ENCODE data around the gene LPGAT1.
A peak's percentile ranks its signal among the peaks of the same experiment; 100 is the strongest.
"Not testable (repeated sequence)": the region's sequence is repeated elsewhere in the genome, so short reads cannot be mapped to it uniquely, and the experiment has no call there.

LPGAT1 gene, protein sequence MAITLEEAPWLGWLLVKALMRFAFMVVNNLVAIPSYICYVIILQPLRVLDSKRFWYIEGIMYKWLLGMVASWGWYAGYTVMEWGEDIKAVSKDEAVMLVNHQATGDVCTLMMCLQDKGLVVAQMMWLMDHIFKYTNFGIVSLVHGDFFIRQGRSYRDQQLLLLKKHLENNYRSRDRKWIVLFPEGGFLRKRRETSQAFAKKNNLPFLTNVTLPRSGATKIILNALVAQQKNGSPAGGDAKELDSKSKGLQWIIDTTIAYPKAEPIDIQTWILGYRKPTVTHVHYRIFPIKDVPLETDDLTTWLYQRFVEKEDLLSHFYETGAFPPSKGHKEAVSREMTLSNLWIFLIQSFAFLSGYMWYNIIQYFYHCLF

DNA sequence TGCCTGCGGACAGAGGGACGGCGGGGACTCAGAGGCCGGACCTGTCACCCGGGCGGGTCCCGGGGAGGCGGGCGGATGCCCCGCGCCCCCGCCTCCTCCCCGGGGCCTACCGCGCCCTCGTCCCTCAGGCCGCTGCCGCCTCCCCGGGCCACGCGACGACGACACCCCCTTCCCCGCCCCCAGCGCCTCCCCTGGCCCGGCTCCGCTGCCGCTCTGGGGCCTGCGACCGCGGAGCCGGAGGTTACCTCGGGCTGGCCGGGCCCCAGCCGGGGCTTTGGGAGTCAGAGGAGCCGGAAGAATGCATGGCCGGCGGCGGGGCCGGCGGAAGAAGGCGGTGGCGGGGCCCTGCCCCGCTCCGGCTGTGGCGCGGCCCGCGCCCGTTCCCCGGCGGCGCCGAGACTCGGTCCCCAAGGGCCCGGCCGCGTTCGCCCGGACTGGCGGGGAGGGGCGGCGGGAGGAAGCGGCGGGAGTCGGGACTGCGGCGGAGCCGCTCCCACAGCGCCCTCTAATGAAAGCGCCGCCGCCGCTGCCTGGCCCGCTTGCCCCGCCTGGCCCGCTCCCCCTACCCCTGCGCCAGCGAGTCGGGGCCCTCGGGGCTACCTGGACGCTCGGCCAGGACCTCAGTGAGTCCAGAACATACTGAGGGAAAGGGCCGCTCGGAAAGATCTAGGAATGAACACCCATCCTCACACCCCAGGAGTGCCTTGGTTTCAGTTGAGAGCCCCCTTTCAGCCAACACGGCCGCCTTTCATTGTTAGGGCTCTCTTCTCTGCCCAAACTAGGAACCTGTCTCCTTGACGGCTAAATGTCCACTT, at the start of gene LPGAT1:
Gene LPGAT1 (minus strand): TSS at position 436 of the 815 bp plus-strand sequence. CDS start 1,467 bp downstream, outside the sequence.
- H3K27ac ChIP-seq = peak within 1 kb of the TSS; percentile 66
- peak; percentile 96 for TF ChIP-seq ZFX (IDR thresholded peaks at IDR 0.05)
- TF ChIP-seq, protein P1, sequence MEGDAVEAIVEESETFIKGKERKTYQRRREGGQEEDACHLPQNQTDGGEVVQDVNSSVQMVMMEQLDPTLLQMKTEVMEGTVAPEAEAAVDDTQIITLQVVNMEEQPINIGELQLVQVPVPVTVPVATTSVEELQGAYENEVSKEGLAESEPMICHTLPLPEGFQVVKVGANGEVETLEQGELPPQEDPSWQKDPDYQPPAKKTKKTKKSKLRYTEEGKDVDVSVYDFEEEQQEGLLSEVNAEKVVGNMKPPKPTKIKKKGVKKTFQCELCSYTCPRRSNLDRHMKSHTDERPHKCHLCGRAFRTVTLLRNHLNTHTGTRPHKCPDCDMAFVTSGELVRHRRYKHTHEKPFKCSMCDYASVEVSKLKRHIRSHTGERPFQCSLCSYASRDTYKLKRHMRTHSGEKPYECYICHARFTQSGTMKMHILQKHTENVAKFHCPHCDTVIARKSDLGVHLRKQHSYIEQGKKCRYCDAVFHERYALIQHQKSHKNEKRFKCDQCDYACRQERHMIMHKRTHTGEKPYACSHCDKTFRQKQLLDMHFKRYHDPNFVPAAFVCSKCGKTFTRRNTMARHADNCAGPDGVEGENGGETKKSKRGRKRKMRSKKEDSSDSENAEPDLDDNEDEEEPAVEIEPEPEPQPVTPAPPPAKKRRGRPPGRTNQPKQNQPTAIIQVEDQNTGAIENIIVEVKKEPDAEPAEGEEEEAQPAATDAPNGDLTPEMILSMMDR (conservative IDR thresholded peaks at IDR 0.05) = peak; percentile 90

DNA sequence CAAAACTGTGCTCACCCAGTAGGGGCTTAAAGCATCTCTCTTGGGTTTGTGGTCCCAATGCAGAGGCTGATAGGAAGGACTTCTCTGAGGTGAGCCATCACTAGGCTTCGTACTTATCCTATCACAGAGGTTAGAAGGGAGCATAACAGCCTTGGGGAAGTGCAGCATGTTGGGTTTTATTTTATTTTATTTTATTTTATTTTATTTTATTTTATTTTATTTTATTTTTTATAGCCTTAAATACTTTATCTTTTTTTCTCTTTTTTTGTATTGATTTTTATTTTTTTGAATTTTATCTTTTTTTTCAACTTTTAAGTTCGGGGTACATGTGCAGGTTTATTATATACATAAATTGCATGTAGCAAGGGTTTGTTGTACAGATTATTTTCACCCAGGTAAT, 48.9 kb upstream of the LPGAT1 start:
- no peak overlapping the region for H3K27ac ChIP-seq
- TF ChIP-seq ZFX (IDR thresholded peaks at IDR 0.05) = no peak
- TF ChIP-seq, protein P1 (conservative IDR thresholded peaks at IDR 0.05) = no peak

DNA sequence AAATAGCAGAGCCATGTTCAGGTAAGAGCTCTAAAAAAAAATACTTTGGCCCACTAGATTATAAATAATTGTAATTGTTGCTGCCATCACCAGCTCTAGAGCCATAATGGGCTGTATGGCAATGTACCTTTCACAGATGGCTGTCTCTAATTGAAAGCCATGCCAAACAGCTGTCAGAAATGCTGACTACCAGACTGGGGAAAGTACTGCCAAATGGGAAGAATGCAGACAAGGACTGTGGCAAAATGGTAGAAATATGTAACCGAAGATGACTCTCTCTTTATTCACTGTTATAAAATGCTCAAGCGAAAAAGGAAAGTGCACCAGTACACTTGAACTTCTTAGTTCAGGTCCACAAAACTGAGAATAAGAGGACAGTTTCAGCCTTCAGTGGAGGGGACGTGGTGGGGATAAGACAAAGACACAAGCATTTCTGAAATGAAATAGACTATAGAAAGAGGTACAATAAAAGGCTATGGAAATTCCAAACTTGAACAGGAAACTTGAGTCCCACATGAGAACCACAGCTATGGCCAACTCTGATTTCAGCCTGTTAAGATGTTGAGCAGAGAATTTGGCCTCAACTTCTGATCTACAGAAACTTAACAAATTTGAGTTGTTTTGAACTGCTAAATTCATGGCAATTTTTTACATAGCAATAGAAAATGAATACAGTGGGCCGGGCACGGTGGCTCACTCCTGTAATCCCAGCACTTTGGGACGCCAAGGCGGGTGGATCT, 46.5 kb upstream of the LPGAT1 start:
- no peak overlapping the region for H3K27ac ChIP-seq
- no peak for TF ChIP-seq ZFX (IDR thresholded peaks at IDR 0.05)
- TF ChIP-seq, protein P1 (conservative IDR thresholded peaks at IDR 0.05) = no peak

DNA sequence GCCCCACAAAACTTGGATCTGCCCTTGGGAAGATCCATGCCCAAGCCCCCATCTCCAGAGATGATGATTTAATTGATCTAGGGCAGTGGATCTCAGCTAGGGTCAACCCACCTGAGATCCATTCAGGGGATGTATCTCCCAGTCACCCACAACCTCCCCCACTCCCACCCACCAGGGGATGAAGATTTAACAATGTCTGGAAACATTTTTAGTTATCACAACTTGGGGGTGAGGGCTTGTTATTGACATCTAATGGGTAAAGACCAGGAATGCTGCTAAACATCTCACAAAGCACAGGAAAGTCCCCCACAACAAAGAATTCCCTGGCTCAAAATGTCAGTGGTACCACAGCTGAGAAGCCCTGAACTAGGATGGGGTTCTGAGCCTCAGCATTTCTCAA, 45.0 kb upstream of the LPGAT1 start:
- TF ChIP-seq, protein P1 (conservative IDR thresholded peaks at IDR 0.05) = no peak
- TF ChIP-seq ZFX (IDR thresholded peaks at IDR 0.05) = no peak
- no peak overlapping the region for H3K27ac ChIP-seq

DNA sequence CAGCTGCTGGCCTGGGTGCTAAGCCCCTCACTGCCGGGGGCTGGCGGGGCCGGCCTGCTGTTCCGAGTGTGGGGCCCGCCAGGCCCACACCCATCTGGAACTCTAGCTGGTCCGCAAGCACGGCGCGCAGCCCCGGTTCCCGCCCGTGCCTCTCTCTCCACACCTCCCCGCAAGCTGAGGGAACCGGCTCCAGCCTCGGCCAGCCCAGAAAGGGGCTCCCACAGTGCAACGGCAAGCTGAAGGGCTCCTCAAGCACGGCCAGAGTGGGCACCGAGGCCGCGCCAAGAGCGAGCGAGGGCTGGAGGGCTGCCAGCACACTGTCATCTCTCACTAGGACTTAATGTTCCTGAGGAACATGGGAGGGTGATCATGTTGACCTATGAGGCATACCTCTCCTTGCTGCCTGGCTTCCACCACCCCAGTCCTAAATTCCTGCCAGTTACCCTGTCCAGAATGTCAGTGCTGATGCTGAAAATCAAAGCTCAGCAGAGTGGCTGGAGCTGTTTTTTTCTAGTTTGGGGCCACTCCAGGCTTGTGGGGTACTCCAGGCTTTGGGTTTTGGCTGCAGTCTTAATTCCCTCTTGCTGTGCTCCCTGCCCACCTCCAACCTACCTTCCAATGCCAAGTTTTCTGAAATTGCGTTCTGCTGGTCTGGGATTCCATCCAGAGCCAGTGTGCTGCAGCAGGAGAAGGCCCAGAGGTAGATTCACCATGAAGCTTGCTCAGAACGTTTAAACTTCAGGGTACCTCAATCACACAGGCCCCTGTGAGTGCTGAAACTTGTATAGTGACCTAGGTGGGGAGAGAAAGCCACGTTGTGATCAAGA, 44.2 kb upstream of the LPGAT1 start:
- H3K27ac ChIP-seq = no peak overlapping the region
- TF ChIP-seq, protein P1 (conservative IDR thresholded peaks at IDR 0.05) = no peak
- no peak for TF ChIP-seq ZFX (IDR thresholded peaks at IDR 0.05)

DNA sequence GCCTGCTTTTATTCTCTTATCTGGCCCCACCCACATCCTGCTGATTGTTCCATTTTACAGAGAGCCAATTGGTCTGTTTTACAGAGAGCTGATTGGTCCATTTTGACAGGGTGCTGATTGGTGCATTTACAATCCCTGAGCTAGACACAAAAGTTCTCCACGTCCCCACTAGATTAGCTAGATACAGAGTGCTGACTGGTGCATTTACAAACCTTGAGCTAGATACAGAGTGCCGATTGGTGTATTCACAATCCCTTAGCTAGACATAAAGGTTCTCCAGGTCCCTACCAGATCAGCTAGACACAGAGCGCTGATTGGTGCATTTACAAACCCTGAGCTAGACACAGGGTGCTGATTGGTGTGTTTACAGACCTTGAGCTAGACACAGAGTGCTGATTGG, 43.2 kb upstream of the LPGAT1 start:
- not testable (repeated sequence) for H3K27ac ChIP-seq

DNA sequence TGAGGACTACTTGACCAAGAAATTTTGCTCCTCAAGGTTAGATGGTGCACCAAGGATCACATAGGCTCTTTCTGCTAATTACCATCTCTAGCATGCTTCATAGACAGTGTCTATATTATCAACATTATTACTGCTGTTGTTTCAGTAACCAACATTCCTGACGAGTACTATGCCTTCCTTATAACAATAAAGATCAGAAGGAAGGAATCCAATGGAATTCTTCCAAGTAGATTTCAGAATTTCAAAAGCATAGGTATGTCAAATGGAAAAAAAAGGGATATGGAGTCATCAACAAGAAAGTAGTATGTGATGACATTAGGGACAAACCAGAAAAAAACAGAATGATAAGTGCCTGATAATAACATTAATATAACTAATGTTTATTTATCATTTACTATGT, 39.6 kb upstream of the LPGAT1 start:
- TF ChIP-seq ZFX (IDR thresholded peaks at IDR 0.05) = no peak
- TF ChIP-seq, protein P1 (conservative IDR thresholded peaks at IDR 0.05) = no peak
- no peak overlapping the region for H3K27ac ChIP-seq
